Measurements from ENCODE around the gene NT5C3A. TPM values are rescaled to one million over a fixed set of nuclear protein-coding genes. Genes with fewer than 3 reads are reported as not detected.

NT5C3A gene
- total and polyA plus RNA-seq, 2 of the 13 experiments (the other 11 are each of a cell fraction or from before 2014, with no cell fraction given), result 16.9 to 34.0 TPM

- TF ChIP-seq DBP (CRISPR knock-in tag; IDR thresholded peaks at IDR 0.05; ENCODE audit: not compliant biosample characterization) (no peak), ZNF572 (CRISPR knock-in tag; IDR thresholded peaks at IDR 0.05) (no peak), ZC3H13 (CRISPR knock-in tag; IDR thresholded peaks at IDR 0.05) (no peak), KDM2A (CRISPR knock-in tag; IDR thresholded peaks at IDR 0.05; ENCODE audit: borderline replicate concordance, low read depth) (peak; percentile 70), TOPORS (CRISPR knock-in tag; IDR thresholded peaks at IDR 0.05) (peak; percentile 80), BRCA1 (CRISPR knock-in tag; IDR thresholded peaks at IDR 0.05) (peak; percentile 3; the same call in 1 of the 2 replicates), MED13 (CRISPR knock-in tag; IDR thresholded peaks at IDR 0.05) (peak; percentile 28; the same call in 1 of the 2 replicates), ZBTB49 (CRISPR knock-in tag; IDR thresholded peaks at IDR 0.05; ENCODE audit: borderline replicate concordance) (no peak), ZFP91 (CRISPR knock-in tag; IDR thresholded peaks at IDR 0.05; ENCODE audit: borderline replicate concordance) (peak; percentile 36; the same call in 1 of the 2 replicates), ZNF709 (CRISPR knock-in tag; IDR thresholded peaks at IDR 0.05) (no peak), SP4 (CRISPR knock-in tag; IDR thresholded peaks at IDR 0.05) (peak; percentile 60; the same call in 1 of the 2 replicates), ZNF234 (CRISPR knock-in tag; conservative IDR thresholded peaks at IDR 0.05) (no peak), ZNF224 (CRISPR knock-in tag; IDR thresholded peaks at IDR 0.05) (no peak), YEATS4 (CRISPR knock-in tag; IDR thresholded peaks at IDR 0.05; ENCODE audit: borderline replicate concordance) (peak; percentile 40), ARID5B (CRISPR knock-in tag; IDR thresholded peaks at IDR 0.05) (peak; percentile 34; the same call in 1 of the 2 replicates), KAT8 (CRISPR knock-in tag; IDR thresholded peaks at IDR 0.05) (0 out of 2 replicates have a peak, but pooled peaks have one; percentile 5), ZNF614 (CRISPR knock-in tag; IDR thresholded peaks at IDR 0.05; ENCODE audit: borderline replicate concordance) (peak; percentile 51; the same call in 1 of the 2 replicates), ATF7-NPFF (CRISPR knock-in tag; IDR thresholded peaks at IDR 0.05; ENCODE audit: low read depth) (peak; percentile 77; the same call in 1 of the 2 replicates)
Measured at GRCh38 chr7:33109005-33109757, 46.6 kb upstream of the NT5C3A start, which contains the start of gene RP9 (continued).

Measured in HepG2 (cell line).